ENCODE data around the gene STPG4.

DNA sequence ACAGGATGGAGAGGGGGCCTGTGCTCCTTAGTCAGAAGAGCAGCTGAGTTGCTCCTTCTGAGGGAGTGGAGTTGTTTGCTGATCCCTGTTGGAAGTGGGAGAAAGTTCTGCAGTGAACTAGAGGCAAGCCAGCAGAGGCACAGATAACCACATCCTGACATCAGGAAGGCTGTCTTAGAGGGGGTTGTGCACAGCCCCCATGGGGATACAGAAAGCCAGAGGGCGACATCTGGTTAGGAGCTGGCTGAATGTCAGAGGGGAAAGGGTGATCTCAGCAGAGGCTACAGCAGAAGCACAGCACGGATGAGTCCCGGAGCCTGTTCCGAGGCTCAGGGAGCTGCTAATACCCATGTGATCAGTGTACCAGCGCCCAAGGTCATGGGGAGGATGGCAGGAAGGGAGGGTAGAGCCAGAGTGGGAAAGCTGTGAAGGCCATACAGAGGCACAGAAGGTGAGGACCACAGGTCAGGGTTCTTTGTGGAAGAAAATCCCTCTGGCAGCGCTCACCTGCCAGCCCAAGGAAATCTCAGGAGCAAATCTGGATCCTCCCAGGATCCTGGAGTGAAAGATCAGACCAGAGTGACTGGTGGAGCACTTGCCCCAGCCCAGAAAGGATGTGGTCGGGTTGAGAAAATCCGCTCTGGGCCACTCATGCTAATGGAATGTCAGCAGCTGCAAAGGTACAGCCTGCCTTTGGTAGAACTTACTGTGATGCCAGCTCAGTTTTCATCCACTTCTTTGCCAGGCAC, 111.8 kb downstream of the STPG4 start:
- TF ChIP-seq TCF7L2 (IDR thresholded peaks at IDR 0.05; ENCODE audit: borderline replicate concordance, extremely low read depth, insufficient read depth, insufficient read length) (peak; percentile 67), EZH2phosphoT487 (IDR thresholded peaks at IDR 0.05; ENCODE audit: borderline replicate concordance) (no peak), MAX (IDR thresholded peaks at IDR 0.05) (no peak), CEBPB (IDR thresholded peaks at IDR 0.05; ENCODE audit: low read depth) (no peak), YY1 (IDR thresholded peaks at IDR 0.05; ENCODE audit: extremely low read depth, insufficient replicate concordance, low read depth, low read length) (no peak), EZH2 (IDR thresholded peaks at IDR 0.05) (no peak), SP1 (IDR thresholded peaks at IDR 0.05; ENCODE audit: low read depth) (no peak)
- TF ChIP-seq, protein P1, sequence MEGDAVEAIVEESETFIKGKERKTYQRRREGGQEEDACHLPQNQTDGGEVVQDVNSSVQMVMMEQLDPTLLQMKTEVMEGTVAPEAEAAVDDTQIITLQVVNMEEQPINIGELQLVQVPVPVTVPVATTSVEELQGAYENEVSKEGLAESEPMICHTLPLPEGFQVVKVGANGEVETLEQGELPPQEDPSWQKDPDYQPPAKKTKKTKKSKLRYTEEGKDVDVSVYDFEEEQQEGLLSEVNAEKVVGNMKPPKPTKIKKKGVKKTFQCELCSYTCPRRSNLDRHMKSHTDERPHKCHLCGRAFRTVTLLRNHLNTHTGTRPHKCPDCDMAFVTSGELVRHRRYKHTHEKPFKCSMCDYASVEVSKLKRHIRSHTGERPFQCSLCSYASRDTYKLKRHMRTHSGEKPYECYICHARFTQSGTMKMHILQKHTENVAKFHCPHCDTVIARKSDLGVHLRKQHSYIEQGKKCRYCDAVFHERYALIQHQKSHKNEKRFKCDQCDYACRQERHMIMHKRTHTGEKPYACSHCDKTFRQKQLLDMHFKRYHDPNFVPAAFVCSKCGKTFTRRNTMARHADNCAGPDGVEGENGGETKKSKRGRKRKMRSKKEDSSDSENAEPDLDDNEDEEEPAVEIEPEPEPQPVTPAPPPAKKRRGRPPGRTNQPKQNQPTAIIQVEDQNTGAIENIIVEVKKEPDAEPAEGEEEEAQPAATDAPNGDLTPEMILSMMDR (IDR thresholded peaks at IDR 0.05 in 2 of 3, conservative IDR thresholded peaks at IDR 0.05 in 1 of 3; ENCODE audit: borderline replicate concordance in 1 of 3, insufficient read depth in 1 of 3, low read depth in 2 of 3, low read length in 2 of 3), result no peak
